Measurements from ENCODE around the gene TAX1BP1.
"Not testable (repeated sequence)": the region's sequence is repeated elsewhere in the genome, so short reads cannot be mapped to it uniquely, and the experiment has no call there.

The TAX1BP1 gene

DNA sequence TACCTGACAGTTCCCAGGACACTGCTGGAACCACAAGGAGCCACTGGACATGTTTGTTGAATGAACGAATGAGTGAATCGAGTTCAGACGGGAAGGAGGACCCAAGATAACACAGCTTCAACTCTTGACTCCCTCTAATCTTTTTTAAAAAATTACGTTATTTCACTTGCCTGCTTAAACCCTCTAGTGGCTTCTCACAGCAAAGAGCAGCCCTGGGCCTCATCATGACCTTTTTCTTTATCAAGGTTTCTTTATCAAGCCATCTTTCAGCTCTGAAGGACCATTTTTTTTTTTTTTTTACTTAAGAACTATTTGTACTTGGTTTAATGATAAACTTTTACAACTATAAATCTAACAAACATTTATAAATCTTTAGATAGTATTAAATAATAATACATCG lies 110.6 kb downstream of the TAX1BP1 start:
- Histone ChIP-seq H3K4me1 (ENCODE audit: insufficient read depth, low read length) (no peaks in the 10 kb centered on the region), H3K27ac (ENCODE audit: low read depth, low read length) (no peak overlapping the region), H3K36me3 (ENCODE audit: insufficient read depth, low read length) (no peaks in the 10 kb centered on the region), H3K9ac (ENCODE audit: low read length) (no peak overlapping the region), H3K9me3 (ENCODE audit: low read length) (no peaks in the 10 kb centered on the region), H3K4me3 (ENCODE audit: low read depth in 1 of 2, low read length in 2 of 2) (no peak overlapping the region), H3K27me3 (ENCODE audit: control insufficient read depth in 1 of 2, insufficient read depth in 2 of 2, low read length in 2 of 2) (no peaks in the 10 kb centered on the region)

DNA sequence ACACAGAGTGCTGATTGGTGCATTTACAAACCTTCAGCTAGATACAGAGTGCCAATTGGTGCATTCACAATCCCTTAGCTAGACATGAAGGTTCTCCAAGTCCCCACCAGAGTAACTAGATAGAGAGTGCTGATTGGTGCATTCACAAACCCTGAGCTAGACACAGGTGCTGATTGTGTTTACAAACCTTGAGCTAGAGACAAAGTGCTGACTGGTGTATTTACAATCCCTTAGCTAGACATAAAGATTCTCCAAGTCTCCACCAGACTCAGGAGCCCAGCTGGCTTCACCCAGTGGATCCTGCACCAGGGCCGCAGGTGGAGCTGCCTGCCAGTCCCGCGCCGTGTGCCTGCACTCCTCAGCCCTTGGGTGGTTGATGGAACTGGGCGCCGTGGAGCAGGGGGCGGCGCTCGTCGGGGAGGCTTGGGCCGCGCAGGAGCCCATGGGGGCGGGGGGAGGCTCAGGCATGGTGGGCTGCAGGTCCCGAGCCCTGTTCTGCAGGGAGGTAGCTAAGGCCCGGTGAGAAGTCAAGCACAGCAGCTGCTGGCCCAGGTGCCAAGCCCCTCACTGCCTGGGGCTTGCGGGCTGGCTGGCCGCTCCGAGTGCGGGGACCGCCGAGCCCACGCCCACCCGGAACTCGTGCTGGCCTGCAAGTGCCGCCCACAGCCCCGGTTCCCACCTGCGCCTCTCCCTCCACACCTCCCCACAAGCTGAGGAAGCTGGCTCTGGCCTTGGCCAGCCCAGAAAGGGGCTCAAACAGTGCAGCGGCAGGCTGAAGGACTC lies 116.9 kb downstream of the TAX1BP1 start:
- not testable (repeated sequence) for H3K36me3 ChIP-seq (ENCODE audit: insufficient read depth, low read length); H3K4me1 ChIP-seq (ENCODE audit: insufficient read depth, low read length); H3K9ac ChIP-seq (ENCODE audit: low read length); H3K9me3 ChIP-seq (ENCODE audit: low read length); H3K27me3 ChIP-seq (ENCODE audit: control insufficient read depth in 1 of 2, insufficient read depth in 2 of 2, low read length in 2 of 2); H3K4me3 ChIP-seq (ENCODE audit: low read depth in 1 of 2, low read length in 2 of 2); H3K27ac ChIP-seq (ENCODE audit: low read depth, low read length)

DNA sequence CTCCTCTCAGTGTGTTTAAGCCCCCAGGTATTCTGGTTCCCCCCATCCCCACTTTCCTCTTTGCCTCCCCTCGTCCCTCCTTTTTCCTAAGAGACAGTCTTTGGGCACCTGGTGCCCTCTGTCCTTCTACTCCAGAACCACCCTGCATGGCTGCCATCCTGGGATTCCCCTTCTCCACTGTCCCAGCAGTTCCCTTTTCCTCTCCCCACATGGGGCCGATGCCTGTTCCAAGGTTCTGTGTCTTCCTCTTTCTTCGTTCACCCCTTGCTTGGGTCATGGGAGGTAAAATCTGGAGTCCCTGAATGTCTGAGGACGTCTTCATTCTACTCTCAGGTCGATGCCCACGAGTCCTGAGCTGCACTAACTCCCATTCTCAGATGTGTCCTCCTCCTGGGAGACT lies 120.8 kb downstream of the TAX1BP1 start:
- Histone ChIP-seq H3K9ac (ENCODE audit: low read length) (no peak overlapping the region), H3K27me3 (ENCODE audit: control insufficient read depth in 1 of 2, insufficient read depth in 2 of 2, low read length in 2 of 2) (no peaks in the 10 kb centered on the region), H3K4me3 (ENCODE audit: low read depth in 1 of 2, low read length in 2 of 2) (no peak overlapping the region), H3K36me3 (ENCODE audit: insufficient read depth, low read length) (peaks cover 6% of the 10 kb centered on the region), H3K4me1 (ENCODE audit: insufficient read depth, low read length) (no peaks in the 10 kb centered on the region), H3K9me3 (ENCODE audit: low read length) (no peaks in the 10 kb centered on the region), H3K27ac (ENCODE audit: low read depth, low read length) (no peak overlapping the region)

DNA sequence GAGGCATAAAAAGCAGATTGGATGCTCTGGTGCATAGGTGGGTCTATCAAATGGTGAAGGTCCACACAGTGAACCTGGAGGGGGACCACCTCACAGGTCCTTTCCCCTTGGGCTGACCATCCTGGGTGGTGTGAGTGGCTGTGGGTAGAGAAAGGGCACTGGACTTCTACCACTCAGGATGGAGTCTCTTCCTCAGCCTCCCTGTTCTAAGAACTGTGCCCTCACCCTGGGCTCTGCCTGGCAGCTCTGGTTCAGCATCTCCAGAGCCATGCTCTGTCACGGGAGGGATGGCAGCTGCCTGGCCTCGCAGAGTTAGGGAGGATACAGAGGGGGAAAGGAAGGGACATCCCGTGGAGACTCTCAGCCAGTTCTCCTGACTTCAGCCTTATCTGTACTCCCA lies 121.8 kb downstream of the TAX1BP1 start:
- H3K27me3 ChIP-seq (ENCODE audit: control insufficient read depth in 1 of 2, insufficient read depth in 2 of 2, low read length in 2 of 2): no peaks in the 10 kb centered on the region
- H3K9ac ChIP-seq (ENCODE audit: low read length): no peak overlapping the region
- H3K4me1 ChIP-seq (ENCODE audit: insufficient read depth, low read length): no peaks in the 10 kb centered on the region
- no peaks in the 10 kb centered on the region for H3K9me3 ChIP-seq (ENCODE audit: low read length)
- no peak overlapping the region for H3K27ac ChIP-seq (ENCODE audit: low read depth, low read length)
- no peak overlapping the region for H3K4me3 ChIP-seq (ENCODE audit: low read depth in 1 of 2, low read length in 2 of 2)
- H3K36me3 ChIP-seq (ENCODE audit: insufficient read depth, low read length): peaks cover 6% of the 10 kb centered on the region

DNA sequence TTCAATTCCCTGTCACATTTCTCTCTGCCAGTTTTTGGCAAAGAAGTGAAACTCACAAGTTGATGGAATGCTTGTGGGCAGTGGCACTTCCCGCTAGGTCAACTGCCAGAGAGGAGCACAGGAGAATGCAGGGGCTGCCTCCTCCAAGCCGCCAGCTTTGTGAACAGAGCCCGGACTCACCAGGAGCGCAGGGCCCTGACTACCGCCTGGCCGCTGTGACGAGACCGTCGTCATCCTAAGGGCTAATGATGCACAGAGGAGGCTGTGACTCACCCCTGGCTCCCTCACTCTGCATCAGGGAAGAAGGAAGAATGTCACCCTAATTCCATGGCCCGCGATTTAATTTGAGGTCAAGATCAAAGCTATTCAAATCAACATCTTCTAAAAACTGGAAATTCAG lies 123.9 kb downstream of the TAX1BP1 start:
- H3K4me1 ChIP-seq (ENCODE audit: insufficient read depth, low read length): no peaks in the 10 kb centered on the region
- no peak overlapping the region for H3K9ac ChIP-seq (ENCODE audit: low read length)
- no peak overlapping the region for H3K4me3 ChIP-seq (ENCODE audit: low read depth in 1 of 2, low read length in 2 of 2)
- no peaks in the 10 kb centered on the region for H3K27me3 ChIP-seq (ENCODE audit: control insufficient read depth in 1 of 2, insufficient read depth in 2 of 2, low read length in 2 of 2)
- no peak overlapping the region for H3K27ac ChIP-seq (ENCODE audit: low read depth, low read length)
- H3K9me3 ChIP-seq (ENCODE audit: low read length): no peaks in the 10 kb centered on the region
- peaks cover 6% of the 10 kb centered on the region for H3K36me3 ChIP-seq (ENCODE audit: insufficient read depth, low read length)

DNA sequence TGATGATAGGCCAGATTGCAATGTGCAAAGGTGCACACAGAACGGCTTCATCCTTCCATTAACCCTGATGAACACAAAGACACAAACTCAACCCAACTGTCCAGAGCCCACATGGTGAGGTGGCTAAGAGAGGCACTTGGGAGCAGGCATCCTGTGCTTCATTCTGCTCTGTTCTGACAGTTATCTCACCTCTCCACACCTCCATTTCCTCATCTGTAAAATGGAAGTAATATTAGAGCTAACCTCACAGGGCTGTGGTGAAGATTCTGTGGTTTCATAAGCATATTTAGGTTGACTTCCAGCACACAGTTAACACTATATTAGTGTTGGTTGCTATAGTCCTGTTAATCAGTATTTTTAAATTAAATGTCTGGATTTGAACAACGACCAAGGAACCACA lies 126.3 kb downstream of the TAX1BP1 start:
- Histone ChIP-seq H3K4me3 (ENCODE audit: low read depth in 1 of 2, low read length in 2 of 2) (no peak overlapping the region), H3K36me3 (ENCODE audit: insufficient read depth, low read length) (peaks cover 6% of the 10 kb centered on the region), H3K4me1 (ENCODE audit: insufficient read depth, low read length) (no peaks in the 10 kb centered on the region), H3K9ac (ENCODE audit: low read length) (no peak overlapping the region), H3K27me3 (ENCODE audit: control insufficient read depth in 1 of 2, insufficient read depth in 2 of 2, low read length in 2 of 2) (no peaks in the 10 kb centered on the region), H3K27ac (ENCODE audit: low read depth, low read length) (no peak overlapping the region), H3K9me3 (ENCODE audit: low read length) (no peaks in the 10 kb centered on the region)

DNA sequence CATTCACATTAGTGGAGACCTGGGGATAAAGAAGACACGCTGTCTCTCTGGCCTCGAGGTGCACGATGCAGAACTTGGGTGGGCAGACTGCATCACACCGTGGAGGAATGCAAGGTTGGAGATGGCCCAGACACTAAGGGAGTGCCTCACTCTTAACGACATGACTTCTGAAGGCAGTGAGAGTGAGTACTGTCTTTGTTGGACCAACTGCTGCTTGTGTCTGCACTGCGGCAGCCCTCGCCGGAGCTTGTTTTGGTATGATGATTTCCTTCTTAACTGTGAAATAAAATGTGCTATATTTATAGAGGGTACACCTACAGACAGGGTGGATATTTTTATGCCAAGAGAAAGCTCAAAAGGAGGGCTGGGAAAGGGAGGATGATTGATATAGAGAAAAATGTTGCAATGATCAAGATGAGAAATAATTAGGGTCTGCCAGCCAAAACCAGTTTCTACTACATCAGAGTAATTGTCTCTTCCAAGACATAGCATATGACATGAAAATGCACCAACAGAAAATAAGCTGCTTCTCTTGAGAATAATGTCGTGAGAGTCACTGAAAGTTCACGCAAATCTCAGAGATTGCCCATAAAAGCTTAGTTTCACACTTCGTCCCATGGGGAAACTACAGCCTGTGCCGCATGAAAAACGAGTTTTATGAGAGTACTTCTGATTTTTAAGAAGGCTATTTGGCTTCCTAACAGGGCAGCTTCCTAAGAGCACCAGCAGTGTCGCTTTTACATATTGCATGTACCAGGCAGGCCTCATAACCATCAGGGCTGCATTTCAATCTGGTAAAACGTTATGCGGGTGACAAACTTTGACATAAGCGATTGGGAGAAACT lies 127.1 kb downstream of the TAX1BP1 start:
- peaks cover 4% of the 10 kb centered on the region for H3K4me1 ChIP-seq (ENCODE audit: insufficient read depth, low read length)
- H3K4me3 ChIP-seq (ENCODE audit: low read depth in 1 of 2, low read length in 2 of 2): no peak overlapping the region
- peaks cover 6% of the 10 kb centered on the region for H3K36me3 ChIP-seq (ENCODE audit: insufficient read depth, low read length)
- H3K9ac ChIP-seq (ENCODE audit: low read length): no peak overlapping the region
- no peak overlapping the region for H3K27ac ChIP-seq (ENCODE audit: low read depth, low read length)
- H3K27me3 ChIP-seq (ENCODE audit: control insufficient read depth in 1 of 2, insufficient read depth in 2 of 2, low read length in 2 of 2): no peaks in the 10 kb centered on the region
- no peaks in the 10 kb centered on the region for H3K9me3 ChIP-seq (ENCODE audit: low read length)

DNA sequence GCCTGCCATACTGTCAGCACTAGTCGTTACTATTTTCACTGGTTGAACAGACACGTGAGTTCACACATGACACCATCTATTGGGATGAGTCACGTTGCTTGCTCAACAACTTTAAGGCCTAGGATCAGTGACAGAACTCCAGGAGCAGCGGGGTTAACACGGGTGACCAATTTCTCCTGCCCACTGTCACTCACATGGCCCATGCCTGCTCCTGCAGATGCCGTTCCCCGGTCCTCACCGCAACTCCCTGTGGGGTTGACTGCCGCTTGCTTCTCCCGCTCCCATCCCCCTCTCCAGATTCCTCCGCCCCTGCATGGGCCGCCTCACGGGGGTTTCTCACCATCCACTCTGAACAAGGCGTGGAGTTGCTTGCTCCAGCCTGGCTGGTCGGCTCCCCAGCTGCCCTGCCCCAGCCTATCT lies 128.2 kb downstream of the TAX1BP1 start:
- peaks cover 6% of the 10 kb centered on the region for H3K36me3 ChIP-seq (ENCODE audit: insufficient read depth, low read length)
- H3K9me3 ChIP-seq (ENCODE audit: low read length): no peaks in the 10 kb centered on the region
- no peak overlapping the region for H3K9ac ChIP-seq (ENCODE audit: low read length)
- H3K4me1 ChIP-seq (ENCODE audit: insufficient read depth, low read length): peaks cover 13% of the 10 kb centered on the region
- no peaks in the 10 kb centered on the region for H3K27me3 ChIP-seq (ENCODE audit: control insufficient read depth in 1 of 2, insufficient read depth in 2 of 2, low read length in 2 of 2)
- no peak overlapping the region for H3K27ac ChIP-seq (ENCODE audit: low read depth, low read length)
- no peak overlapping the region for H3K4me3 ChIP-seq (ENCODE audit: low read depth in 1 of 2, low read length in 2 of 2)

DNA sequence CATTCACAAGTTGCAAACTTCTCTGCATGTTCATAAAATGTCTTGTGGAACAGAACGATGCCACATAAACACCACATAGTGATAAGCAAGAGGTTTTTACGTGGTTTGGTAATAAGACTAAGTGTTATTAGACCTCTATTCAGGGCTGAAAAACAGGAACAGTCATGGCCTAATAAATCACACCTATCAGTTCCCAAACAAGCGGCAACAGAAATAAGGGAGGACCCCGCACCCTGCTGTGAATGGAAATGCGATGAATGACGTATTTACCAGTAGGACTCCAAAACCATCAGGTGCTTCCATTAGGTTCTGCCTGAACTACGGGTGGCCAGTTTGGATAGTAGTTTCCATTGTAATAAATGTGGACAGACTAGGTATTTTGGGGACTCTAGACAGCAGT lies 129.1 kb downstream of the TAX1BP1 start:
- no peak overlapping the region for H3K27ac ChIP-seq (ENCODE audit: low read depth, low read length)
- no peaks in the 10 kb centered on the region for H3K9me3 ChIP-seq (ENCODE audit: low read length)
- H3K27me3 ChIP-seq (ENCODE audit: control insufficient read depth in 1 of 2, insufficient read depth in 2 of 2, low read length in 2 of 2): no peaks in the 10 kb centered on the region
- H3K36me3 ChIP-seq (ENCODE audit: insufficient read depth, low read length): no peaks in the 10 kb centered on the region
- H3K4me1 ChIP-seq (ENCODE audit: insufficient read depth, low read length): peaks cover 22% of the 10 kb centered on the region
- no peak overlapping the region for H3K9ac ChIP-seq (ENCODE audit: low read length)
- no peak overlapping the region for H3K4me3 ChIP-seq (ENCODE audit: low read depth in 1 of 2, low read length in 2 of 2)

DNA sequence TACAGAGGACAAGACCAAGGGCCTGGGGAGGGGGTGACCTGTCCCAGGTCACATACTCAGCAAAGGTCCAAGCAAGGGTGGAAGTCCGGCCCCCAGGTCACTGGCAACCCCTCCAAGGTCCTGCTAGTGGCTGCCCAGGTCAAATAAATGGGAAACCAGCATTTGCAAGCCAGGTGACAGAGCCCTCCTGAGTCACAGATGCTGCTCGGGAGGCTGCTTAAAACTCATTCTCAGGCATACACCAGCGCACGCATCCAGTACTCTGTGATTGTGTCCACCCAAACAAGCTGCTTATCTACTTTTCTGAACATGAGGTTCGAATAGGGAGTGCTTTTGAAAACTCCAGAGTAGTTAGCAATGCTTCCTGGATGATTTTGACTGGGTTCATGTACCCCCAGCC lies 130.6 kb downstream of the TAX1BP1 start:
- H3K4me3 ChIP-seq (ENCODE audit: low read depth in 1 of 2, low read length in 2 of 2): no peak overlapping the region
- no peaks in the 10 kb centered on the region for H3K27me3 ChIP-seq (ENCODE audit: control insufficient read depth in 1 of 2, insufficient read depth in 2 of 2, low read length in 2 of 2)
- H3K36me3 ChIP-seq (ENCODE audit: insufficient read depth, low read length): no peaks in the 10 kb centered on the region
- H3K4me1 ChIP-seq (ENCODE audit: insufficient read depth, low read length): peaks cover 36% of the 10 kb centered on the region
- no peaks in the 10 kb centered on the region for H3K9me3 ChIP-seq (ENCODE audit: low read length)
- H3K27ac ChIP-seq (ENCODE audit: low read depth, low read length): no peak overlapping the region
- no peak overlapping the region for H3K9ac ChIP-seq (ENCODE audit: low read length)

DNA sequence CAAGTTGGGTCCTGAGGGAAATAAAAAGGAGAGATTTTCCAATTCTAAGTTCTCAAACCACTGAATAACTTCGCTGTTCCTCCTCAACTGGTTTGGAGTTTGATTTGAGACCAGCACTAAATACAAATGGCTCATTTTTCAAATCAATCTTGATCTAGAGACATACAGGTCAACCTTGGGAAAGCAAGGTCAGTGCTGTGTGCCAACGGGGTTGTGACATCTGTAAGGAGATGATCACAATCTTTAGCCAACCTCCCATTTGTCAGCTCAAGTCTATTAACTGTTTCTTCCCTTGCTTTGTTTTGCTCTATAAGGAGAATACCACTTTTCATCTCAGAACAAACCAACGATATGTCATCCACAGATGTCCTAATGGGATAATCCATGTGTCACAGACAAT lies 131.1 kb downstream of the TAX1BP1 start:
- H3K27ac ChIP-seq (ENCODE audit: low read depth, low read length): no peak overlapping the region
- H3K4me1 ChIP-seq (ENCODE audit: insufficient read depth, low read length): peaks cover 36% of the 10 kb centered on the region

More for the DNA sequence above, 131.1 kb downstream of the TAX1BP1 start:
- Histone ChIP-seq H3K9me3 (ENCODE audit: low read length) (no peaks in the 10 kb centered on the region), H3K9ac (ENCODE audit: low read length) (no peak overlapping the region), H3K36me3 (ENCODE audit: insufficient read depth, low read length) (no peaks in the 10 kb centered on the region), H3K4me3 (ENCODE audit: low read depth in 1 of 2, low read length in 2 of 2) (no peak overlapping the region), H3K27me3 (ENCODE audit: control insufficient read depth in 1 of 2, insufficient read depth in 2 of 2, low read length in 2 of 2) (no peaks in the 10 kb centered on the region)

All from muscle layer of colon (tissue), 2 donors.